ENCODE data around the gene SSNA1.

SSNA1 gene

DNA sequence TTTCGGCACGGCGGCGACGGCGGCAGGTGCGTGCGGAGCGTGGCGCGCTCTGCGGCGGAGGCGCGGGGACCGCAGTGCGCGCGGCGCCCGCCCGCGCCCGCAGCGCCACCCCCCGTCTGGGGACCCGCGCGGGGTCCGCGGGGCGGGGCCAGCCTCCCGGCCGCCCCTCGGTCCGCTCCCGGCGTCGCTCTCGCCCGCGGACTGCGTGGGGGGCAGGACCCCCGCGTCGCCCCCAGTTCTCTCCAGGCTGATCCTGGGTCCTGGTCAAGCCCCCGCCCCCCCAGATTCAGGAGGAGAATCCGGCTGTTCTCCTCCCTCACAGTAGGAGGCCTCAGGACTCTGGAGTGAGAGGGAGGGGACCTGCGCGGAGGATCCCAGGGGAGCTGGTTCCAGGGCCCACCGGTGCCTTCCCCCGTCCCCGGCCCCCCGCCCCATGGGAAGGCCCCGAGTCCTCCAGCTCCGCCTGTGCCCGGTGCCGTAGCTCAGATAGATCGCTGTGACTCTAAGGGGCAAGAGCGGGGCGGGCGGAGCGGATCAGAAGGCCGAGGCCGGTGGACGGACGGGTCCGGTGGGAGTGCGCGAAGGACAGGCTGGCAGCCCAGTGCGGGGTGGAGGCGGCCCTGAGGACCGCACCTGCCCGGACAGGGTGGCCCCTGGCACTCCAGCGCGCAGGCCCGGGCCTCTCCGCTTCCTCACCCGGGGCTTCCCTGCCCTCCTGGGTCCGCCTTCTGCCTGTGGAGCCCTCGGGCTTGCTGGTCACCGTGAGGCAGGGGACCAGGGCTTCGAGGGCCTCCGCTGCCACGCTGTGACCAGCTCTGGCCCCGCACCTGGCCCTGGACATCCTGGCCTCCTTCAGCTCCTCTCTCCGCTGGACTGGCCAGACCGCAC, 34.0 kb downstream of the SSNA1 start, which contains the start of gene RNF208:
Gene RNF208, minus strand, starts transcription at position 51 of the 888 bp plus-strand sequence. CDS start 1,028 bp downstream, outside the sequence.
- peak; percentile 46 for DNase-seq

DNA sequence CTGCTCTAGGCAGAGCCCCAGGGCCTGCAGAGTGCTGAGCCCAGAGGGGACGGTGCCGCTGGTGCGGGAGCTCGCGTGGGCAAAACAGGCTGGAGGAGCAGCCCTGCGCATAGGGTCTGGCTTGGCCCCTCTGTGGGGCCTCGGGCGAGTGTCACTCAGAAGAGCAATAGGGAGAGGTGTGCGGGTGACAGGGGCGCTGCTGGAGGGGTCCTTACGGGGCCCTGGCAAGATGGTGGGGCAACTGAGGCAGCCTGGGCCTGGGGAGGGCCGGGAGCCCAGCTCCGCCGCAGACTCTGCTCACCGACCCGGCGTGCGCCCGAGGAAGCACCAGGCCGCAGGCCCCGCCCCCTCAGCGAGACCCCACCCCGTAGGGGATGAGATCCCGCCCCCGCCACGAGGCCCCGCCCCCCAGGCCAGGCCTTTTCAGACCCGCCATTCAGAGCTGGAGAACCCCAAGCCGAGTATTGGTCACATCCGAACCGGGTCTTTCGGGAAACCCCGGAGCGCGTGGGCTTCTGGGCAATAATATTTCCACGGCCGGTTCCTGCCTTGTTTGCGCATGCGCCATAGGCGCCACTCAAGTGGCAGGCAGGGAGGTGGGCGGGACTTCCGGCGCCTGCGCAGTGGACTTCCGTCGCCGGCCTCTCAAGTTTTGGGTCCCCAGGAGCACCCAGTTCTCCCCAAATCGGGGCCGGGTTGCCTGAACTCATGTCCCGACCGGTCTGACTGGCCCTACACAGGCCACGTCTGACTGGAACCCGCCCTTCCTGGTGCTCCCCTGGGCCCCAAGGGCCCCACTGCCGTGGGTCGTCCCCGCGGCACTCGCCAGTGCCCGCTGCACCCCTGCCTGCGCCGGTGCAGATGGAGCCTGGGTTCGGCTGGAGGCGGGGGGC, 34.8 kb downstream of the SSNA1 start:
- DNase-seq, result peak; percentile 96

DNA sequence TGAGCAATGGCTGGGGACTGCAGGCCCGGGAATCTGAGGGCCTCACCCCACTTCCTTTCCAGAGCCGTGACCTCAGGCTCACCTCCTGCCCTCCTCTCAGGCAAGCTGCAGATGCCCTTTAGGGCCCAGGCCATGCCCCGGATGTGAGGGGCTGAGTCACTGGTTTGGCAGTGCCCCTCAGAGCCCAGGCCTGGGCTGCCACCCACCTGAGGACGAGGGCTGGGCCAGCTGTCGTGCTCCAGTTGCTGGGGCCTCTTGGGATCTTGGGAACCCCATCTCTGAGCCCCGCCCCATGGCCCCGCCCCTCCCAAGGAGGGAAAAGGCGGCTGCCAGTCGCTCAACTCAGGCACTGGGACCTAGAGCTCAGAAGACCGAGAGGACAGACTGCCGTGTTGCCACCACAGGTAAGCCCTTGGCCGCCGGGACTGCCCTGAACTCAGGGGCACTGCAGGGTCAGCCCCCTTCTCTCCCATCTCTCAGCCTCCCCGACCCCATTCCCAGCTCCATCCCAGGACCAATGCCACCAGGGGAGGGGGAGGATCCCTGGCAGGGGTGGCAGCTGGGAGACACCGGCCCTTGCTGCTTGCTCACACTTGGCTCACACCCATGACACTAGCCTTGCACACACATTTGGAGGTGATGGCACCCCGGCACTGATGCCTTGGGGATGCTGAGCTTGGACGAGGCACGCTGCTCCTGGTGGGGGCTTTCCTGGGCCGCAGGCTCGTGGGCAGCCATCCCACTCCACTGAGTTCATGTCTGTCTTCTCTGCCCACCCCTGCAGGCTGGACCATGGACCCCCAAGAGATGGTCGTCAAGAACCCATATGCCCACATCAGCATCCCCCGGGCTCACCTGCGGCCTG, 36.6 kb downstream of the SSNA1 start, which contains the start of gene CYSRT1:
Gene CYSRT1, plus strand, starts transcription at position 345 of the 865 bp plus-strand sequence. Its CDS starts 448 bp downstream, at position 793.
- DNase-seq, result no peak

DNA sequence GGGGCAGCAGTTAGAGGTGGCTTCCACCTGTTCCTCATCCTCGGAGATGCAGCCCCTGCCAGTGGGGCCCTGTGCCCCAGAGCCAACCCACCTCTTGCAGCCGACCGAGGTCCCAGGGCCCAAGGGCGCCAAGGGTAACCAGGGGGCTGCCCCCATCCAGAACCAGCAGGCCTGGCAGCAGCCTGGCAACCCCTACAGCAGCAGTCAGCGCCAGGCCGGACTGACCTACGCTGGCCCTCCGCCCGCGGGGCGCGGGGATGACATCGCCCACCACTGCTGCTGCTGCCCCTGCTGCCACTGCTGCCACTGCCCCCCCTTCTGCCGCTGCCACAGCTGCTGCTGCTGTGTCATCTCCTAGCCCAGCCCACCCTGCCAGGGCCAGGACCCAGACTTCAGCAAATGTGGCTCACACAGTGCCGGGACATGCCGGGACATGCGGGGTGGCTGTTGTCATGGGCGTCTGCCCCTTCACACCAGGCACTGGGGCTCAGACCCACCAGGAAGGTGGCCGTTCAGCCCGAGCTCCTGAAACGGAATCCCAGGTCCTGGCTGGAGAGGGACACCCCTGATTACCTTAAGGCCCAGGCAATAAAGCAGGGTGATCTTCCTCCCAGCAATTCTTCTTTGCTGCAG, 37.3 kb downstream of the SSNA1 start:
- no peak for DNase-seq

DNA sequence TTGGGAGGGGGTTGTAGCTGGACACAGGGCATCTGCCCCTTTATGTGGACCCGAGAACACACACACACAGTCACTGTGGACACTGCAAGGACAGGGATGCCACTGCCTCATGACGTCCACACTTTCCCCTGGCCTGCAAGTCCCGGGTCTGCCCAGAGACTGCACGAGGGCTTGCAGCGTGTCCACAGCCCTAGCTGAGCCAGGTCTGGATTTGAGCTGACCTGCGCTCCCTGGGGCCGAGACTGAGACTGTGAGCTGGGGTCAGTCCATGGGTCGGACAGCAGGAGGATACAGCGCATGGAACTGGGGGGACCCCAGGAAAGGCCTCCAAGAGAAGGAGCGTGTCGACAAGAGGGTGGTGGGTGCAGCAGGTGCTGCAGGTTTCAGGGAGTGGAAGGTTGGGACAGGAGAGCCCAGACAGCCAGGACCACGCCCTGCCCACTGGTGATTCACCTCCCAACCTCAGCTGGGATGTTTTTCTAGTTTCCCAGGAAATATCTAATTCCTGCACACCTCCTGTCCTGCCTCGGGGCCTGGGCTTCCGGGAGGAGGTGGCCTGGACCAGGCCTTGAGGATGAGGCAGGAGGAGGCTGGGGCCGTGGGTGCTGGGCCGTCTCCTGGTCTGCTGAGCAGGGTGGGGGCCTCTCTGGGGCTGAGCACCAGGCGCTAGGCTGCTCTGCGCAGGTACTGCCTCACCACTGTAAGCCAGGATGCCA, 38.0 kb downstream of the SSNA1 start:
- DNase-seq, result no peak

DNA sequence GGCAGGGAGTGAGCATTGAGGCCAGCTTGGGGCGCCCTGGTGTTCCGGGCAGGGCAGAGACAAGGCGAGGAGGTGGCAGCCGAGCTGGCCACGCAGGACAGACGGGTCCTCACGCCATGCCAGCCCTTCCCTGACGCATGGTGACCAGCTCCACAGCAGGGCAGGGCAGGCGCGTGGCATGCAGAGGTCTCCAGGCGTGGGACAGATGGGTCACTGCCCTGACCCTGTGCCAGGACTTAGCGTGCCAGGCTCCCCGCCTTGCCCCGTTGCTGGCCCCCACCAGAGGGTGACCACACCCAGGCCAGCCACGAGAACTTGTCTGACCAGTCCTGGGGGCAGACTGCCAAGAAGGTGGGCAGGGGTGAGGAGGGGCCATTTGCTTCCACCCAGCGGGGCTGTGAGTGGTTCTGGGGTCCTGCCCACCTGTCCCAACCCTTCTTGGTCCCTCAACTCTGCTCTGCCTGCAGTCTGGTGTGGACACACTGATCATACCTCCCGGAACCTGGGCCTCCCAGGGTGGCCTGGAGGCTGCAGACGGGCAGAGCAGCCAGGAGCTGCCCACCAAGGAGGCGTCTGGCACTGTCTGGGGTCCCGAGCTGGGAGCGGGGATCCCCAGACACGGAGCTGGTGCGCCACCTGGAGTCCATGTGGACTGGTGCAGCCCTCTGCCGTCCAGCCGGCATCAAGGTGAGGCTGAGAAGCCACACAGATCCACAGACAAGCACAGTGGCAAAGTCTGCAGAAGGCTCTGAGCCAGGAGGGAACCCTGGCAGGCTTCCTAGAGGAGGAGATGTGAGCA, 38.8 kb downstream of the SSNA1 start, which contains the start of gene RNF224:
Gene RNF224, plus strand, starts transcription at position 449 of the 799 bp plus-strand sequence. CDS start 834 bp downstream, outside the sequence.
- peak; percentile 87 for DNase-seq

DNA sequence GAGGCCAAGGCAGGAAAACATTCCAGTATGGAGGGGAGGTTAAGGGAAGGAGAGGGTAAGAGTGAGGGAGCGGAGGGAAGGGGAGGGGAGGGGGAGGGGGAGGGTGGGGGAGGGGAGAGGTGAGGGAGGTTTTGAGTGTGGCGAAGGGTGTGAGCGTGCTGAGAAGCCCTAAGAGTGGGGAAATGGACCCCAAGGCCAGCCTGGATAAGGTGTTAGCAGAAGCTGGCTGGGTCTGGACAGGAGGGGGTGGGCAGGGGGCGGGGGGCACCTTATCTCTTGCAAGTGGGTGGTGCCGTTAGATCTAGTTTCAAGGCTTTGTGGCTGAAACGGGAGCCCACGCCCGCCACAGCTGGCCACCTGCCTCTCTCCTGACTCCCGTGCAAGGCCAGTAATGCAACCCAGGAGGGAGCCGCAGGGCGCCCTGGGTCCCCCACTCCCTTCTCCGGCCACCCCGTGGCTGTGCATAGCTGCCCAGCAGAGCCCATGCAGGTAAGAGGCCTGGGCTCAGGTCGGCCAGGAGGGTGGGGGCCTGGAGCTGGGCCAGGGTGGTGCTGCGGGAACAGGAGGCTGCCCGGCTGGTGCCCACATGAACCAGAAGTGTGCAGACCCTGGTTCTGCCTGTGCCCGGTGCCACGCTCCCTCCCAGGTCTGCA, 39.5 kb downstream of the SSNA1 start:
- no peak for DNase-seq

DNA sequence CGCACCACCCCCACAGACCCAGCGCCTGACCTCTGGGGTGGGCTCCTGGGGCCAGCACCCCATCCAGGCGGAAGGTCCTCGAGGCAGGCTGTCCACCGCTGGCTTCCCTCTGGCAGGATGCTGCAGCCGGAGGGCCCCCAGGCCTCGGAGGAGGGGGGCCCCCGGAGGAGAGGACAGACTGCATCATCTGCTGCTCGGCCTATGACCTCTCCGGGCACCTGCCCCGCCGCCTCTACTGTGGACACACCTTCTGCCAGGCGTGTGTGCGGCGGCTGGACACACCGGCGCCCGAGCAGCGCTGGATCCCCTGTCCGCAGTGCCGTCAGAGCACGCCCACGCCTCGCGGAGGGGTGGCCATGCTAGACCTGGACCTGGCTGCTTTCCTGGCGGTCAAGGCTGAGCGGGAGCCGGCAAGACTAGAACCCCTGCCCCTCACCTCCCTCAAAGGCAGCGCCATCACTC, 40.1 kb downstream of the SSNA1 start:
- no peak for DNase-seq

DNA sequence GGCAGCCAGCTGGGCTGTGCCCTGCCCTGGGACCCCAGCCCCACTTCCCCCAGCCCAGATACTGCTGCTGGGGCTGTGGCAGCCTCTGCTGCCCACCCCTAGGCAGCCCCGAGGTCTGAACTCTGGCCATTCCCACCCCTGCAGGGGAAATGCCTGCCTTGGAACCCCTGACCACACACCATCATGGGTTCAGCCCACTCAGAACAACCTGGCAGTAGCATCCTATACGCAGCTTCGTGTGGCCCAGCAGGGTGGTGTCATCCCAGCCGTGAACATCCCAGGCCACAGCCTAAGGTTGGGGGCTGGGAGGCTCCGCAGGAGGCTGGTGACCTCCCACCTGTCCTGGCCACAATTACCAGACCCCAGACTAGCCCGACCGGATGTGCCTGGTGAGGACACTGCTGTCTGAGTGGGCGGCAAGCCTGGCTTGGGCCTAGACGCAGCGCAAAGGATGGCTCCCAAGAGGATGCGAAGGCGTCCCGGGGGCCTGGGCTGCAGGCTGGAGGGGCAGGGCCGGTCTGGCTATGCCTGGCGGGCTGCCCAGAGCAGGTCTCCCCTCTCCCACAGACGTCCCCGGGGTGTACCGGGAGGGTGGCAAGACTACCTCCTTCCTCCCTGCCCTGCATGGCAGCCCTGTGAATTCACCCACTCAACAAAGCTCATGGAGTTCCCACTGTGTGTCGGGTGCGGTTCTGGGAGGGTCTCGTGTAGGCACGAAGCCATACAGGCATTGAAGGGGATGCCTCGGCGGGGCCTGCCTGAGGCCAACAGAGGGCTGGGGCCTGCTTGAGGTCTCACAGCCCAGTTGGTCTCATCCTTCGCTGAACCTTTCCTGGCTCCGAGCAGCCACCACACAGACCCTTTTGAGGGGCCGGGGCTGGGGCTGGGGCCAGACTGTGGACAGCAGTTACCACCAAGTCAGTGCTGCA, 40.8 kb downstream of the SSNA1 start:
- DNase-seq, result no peak

DNA sequence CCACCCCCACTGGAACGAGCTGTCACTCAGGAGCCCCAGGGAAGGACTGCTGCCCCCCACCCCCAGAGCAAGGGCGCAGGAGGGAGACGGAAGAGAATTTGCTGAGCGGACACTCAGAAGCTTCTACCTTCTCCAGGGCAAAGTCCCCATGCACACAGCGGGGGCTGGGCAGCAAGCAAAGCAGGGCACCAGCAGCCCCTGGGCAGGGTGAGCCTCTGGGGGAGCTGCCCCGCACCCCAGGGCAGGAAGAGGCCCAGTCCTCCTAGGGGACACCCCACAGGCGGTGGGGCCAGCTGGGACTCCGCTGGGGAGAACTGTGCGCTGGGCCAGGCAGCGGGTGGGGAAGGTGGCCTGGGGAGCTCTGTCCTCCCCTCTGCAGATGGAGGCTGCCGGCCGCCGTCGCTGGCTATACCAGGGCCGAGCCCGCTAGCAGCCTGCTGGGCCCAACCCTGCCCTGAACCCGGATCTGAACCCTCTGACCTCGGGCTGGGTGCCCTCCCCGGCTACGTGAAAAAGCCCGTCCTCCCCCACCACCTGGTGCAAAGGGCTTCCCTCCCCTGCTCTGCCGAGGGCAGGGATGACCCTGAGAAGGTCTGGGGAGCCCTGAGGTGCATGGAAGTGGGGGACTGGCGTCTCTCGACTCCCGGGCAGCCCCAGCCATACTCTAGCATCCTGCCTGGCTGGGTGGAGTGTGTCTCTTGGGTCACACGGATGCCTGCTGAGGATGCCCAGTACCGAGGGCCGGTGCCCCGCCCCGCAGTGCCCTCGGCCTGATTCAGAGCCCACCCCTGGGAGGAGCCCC, 41.6 kb downstream of the SSNA1 start:
- no peak for DNase-seq

DNA sequence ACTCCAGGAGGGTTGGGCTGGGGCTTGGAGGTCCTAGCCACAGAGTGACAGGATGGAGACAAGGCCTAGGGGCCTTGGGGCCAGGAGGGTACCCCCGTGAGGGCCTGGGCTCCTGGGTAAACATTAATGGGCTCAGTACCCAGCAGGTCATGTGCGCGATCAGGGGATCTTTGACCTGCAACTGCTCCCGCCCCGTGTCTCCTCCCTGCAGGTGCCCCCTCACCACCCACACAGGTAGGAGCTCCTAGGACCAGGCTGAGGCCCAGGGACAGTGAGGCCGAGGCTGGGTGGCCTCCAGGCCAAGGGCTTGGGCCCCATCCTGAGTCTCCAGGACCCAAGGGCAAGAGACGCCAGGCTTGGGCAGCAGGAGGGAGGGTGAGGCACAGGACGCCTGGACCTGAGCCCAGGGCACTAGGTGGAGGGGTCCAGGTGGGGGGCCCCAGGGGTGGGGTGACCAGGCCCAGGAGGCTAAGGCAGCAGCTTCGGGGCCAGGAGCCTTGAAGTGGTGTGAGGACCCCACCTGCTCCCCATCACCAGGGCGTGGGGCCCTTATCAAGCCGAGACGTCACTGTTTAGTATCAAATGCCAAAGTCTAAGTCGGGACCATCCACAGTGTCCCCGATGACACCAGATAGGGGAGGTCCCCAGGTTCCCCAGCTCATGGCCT, 42.4 kb downstream of the SSNA1 start, which contains the start of gene SLC34A3:
Gene SLC34A3, plus strand, starts transcription at position 197 of the 667 bp plus-strand sequence. CDS start 802 bp downstream, outside the sequence.
- DNase-seq, result no peak

DNA sequence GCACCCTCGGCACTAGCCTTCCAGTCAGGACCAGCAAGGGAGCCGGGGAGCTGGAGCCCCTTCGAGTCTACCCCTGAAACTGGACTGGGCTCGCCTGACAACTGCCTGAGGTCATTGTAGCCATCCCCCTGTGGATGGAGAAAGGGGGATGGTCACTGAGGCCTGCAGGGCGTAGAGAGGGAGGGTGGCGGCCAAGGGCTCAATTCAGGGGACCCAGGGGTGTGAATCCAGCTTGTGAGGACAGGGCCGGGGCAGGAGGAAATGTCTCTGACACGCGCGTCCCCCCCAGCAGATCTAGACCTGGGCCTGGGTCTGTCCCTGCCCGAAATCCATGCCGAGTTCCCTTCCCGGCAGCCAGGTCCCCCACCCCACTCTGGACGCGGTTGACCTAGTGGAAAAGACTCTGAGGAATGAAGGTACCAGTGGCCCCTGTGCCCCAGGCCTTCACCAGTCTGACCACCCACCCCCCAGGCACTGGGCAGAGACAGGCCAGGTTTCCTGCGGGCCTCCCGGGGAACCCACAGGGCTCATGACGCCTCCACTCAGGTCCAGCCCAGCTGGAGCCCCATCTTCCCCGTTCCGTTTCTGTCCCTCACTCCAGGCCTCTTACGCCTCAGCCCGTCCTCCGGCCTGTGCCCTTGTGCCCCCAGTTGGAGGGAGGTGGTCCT, 43.0 kb downstream of the SSNA1 start:
- DNase-seq, result no peak

DNA sequence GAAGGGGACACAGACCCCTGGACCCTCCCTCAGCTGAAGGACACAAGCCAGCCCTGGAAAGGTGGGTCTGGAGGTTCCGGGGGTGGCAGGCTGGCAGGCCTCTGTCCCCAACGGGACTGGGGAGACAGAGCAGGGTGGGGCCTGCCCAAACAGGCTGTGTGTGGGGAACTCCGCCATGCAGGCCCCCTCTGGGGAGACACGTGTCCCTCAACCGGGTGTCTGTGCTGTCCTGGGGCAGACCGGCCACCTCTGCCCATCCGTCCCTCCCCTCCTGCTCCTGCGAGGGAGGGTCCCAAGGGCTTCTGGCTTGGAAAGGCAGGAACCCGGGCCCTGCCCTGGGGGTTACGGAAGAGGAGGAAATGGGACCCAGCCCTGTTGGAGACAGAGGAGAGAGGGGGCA, 43.6 kb downstream of the SSNA1 start:
- DNase-seq, result no peak

DNA sequence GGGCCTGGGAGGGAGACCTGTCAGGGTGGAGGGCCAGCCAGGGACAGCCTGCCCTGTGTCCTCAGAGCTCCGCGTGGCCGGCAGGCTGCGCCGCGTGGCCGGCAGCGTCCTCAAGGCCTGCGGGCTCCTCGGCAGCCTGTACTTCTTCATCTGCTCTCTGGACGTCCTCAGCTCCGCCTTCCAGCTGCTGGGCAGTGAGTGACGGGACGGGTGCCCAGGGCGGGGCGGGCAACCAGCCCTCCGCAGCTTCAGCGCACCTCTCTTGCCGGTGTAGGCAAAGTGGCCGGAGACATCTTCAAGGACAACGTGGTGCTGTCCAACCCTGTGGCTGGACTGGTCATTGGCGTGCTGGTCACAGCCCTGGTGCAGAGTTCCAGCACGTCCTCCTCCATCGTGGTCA, 44.0 kb downstream of the SSNA1 start:
- DNase-seq, result no peak

DNA sequence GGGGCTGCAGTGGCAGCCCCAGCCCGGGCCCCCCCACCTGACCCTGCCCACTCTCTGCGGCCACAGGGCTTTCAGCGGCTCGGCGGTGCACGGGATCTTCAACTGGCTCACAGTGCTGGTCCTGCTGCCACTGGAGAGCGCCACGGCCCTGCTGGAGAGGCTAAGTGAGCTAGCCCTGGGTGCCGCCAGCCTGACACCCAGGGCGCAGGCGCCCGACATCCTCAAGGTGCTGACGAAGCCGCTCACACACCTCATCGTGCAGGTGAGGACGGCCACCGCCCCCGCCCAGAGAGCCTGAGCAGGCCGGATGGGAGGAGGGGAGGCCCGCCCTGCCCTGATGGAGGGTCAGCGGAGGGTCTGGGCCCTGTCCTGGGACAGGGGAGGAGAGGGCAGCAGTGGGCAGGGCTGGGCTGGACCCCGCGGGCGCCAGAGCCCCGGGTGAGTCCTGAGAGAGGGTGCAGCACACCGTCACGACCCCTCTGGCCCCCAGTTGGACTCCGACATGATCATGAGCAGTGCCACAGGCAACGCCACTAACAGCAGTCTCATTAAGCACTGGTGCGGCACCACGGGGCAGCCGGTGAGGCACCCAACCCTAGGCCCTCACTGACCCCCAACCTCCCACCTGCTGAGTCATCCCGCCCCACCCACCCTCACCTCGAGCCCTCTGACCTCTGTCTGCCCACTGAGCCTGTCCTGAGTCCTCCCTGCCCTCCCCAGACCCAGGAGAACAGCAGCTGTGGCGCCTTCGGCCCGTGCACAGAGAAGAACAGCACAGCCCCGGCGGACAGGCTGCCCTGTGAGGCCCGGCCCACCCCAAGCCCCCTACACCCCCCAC, 44.9 kb downstream of the SSNA1 start:
- no peak for DNase-seq

Measured in activated T-cell treated with anti-CD3 and anti-CD28 coated beads, Interleukin-2, amount 50 U/mL, for 1 hour (primary cell).